MM.1S (cell line): ENCODE measurements around the gene TET3.

Source experiments
- DNase-seq: peaks from one replicate; pipeline ENCODE4 v3.0.0-alpha.2; 2015
- H2AFZ ChIP-seq: fragments of 300-600 bp; sonication (generic); 2 replicates; pipeline ENCODE4 v1.6.0; 2016; ENCODE audit warnings: antibody characterized with exemption, low read length
- H3F3A ChIP-seq: fragments of 300-600 bp; sonication (generic); 2 replicates; pipeline ENCODE4 v1.6.1; 2016; ENCODE audit warnings: mild to moderate bottlenecking, antibody characterized with exemption, low read length, moderate library complexity, mixed read lengths; ENCODE audit not compliant: insufficient read depth
- H3K27ac ChIP-seq: fragments of 300-600 bp; sonication (generic); 2 replicates; pipeline ENCODE4 v1.5.1; 2016; ENCODE audit warnings: mild to moderate bottlenecking, low read length
- H3K27me3 ChIP-seq: fragments of 300-600 bp; sonication (generic); replicated peaks from 2 replicates; pipeline ENCODE4 v1.6.0; 2016; ENCODE audit warnings: low read length; ENCODE audit not compliant: insufficient read depth
- H3K36me3 ChIP-seq: fragments of 300-600 bp; sonication (generic); replicated peaks from 2 replicates; pipeline ENCODE4 v1.6.1; 2016; ENCODE audit warnings: mild to moderate bottlenecking, low read length, mixed read lengths; ENCODE audit not compliant: insufficient read depth
- H3K4me1 ChIP-seq: fragments of 300-600 bp; sonication (generic); 2 replicates; pipeline ENCODE4 v1.6.1; 2016; ENCODE audit warnings: low read length, mixed read lengths
- H3K4me2 ChIP-seq: fragments of 300-600 bp; sonication (generic); 2 replicates; pipeline ENCODE4 v1.6.0; 2016; ENCODE audit warnings: low read depth, low read length
- H3K4me3 ChIP-seq: fragments of 300-600 bp; sonication (generic); 2 replicates; pipeline ENCODE4 v1.5.1; 2016; ENCODE audit warnings: low read length, mixed read lengths
- H3K79me2 ChIP-seq: fragments of 300-600 bp; sonication (generic); 2 replicates; pipeline ENCODE4 v1.6.1; 2016; ENCODE audit warnings: mixed run types, low read length, mixed read lengths
- H3K9ac ChIP-seq: fragments of 300-600 bp; sonication (generic); 2 replicates; pipeline ENCODE4 v1.6.1; 2016; ENCODE audit warnings: low read length, mixed read lengths
- H3K9me2 ChIP-seq: fragments of 300-600 bp; sonication (generic); replicated peaks from 2 replicates; pipeline ENCODE4 v1.6.1; 2016; ENCODE audit warnings: mild to moderate bottlenecking, low read length, mixed read lengths; ENCODE audit not compliant: insufficient read depth
- H3K9me3 ChIP-seq: fragments of 300-600 bp; sonication (generic); replicated peaks from 2 replicates; pipeline ENCODE4 v1.6.1; 2016; ENCODE audit warnings: mild to moderate bottlenecking, low read length, mixed read lengths; ENCODE audit not compliant: insufficient read depth
- H4K20me1 ChIP-seq: fragments of 300-600 bp; sonication (generic); 2 replicates; pipeline ENCODE4 v1.6.1; 2016; ENCODE audit warnings: mild to moderate bottlenecking, low read length, moderate library complexity, mixed read lengths; ENCODE audit not compliant: insufficient read depth
- CTCF ChIP-seq: fragments of 300-600 bp; sonication (generic); IDR thresholded peaks from 2 replicates; pipeline ENCODE4 v1.5.1; 2016; ENCODE audit warnings: antibody characterized with exemption, low read length, mixed read lengths
- EZH2 ChIP-seq: fragments of 300-600 bp; sonication (generic); optimal IDR thresholded peaks from 2 replicates; pipeline ENCODE3; 2017; ENCODE audit warnings: low read depth, mild to moderate bottlenecking, antibody characterized with exemption, low read length, mixed read lengths
- EZH2phosphoT487 ChIP-seq: fragments of 300-600 bp; sonication (generic); IDR thresholded peaks from 2 replicates; pipeline ENCODE4 v1.6.1; 2018; ENCODE audit warnings: antibody characterized with exemption, low read length

Gene TET3

GRCh38 chr2:73961823-73962615 lies 22.7 kb upstream of the TET3 start:
- Histone ChIP-seq H3K4me2 (no peak overlapping the region), H3K9ac (no peak overlapping the region), H3K36me3 (0 out of 2 replicates have a peak, but pooled peaks cover 3% of the 10 kb centered on the region), H3K4me1 (no peaks in the 10 kb centered on the region), H3K9me2 (no peaks in the 10 kb centered on the region), H3K9me3 (no peaks in the 10 kb centered on the region), H3K4me3 (no peak overlapping the region), H3K27me3 (no peaks in the 10 kb centered on the region), H4K20me1 (no peaks in the 10 kb centered on the region), H2AFZ (no peak overlapping the region), H3F3A (no peaks in the 10 kb centered on the region), H3K27ac (no peak overlapping the region), H3K79me2 (no peaks in the 10 kb centered on the region)
- no peak for TF ChIP-seq EZH2
- TF ChIP-seq EZH2phosphoT487, result no peak
- TF ChIP-seq CTCF, result no peak
- DNase-seq, result no peak

GRCh38 chr2:73962798-73963197 lies 21.9 kb upstream of the TET3 start:
- H3F3A ChIP-seq, result no peaks in the 10 kb centered on the region
- H3K9me3 ChIP-seq, result no peaks in the 10 kb centered on the region
- H3K4me3 ChIP-seq, result no peak overlapping the region
- H3K9me2 ChIP-seq, result no peaks in the 10 kb centered on the region
- no peak for DNase-seq
- H3K27me3 ChIP-seq, result no peaks in the 10 kb centered on the region
- no peaks in the 10 kb centered on the region for H3K4me1 ChIP-seq
- no peaks in the 10 kb centered on the region for H3K79me2 ChIP-seq
- H4K20me1 ChIP-seq, result no peaks in the 10 kb centered on the region
- 0 out of 2 replicates have a peak, but pooled peaks cover 3% of the 10 kb centered on the region for H3K36me3 ChIP-seq
- TF ChIP-seq EZH2 (no peak), EZH2phosphoT487 (no peak), CTCF (no peak)
- H3K27ac ChIP-seq, result no peak overlapping the region
- H2AFZ ChIP-seq, result no peak overlapping the region
- H3K4me2 ChIP-seq, result no peak overlapping the region
- H3K9ac ChIP-seq, result no peak overlapping the region

- Histone ChIP-seq H3K27ac (no peak overlapping the region), H3K4me2 (no peak overlapping the region), H3K36me3 (0 out of 2 replicates have a peak, but pooled peaks cover 3% of the 10 kb centered on the region), H3K4me1 (no peaks in the 10 kb centered on the region), H3F3A (no peaks in the 10 kb centered on the region), H3K9me2 (no peaks in the 10 kb centered on the region), H2AFZ (no peak overlapping the region), H3K4me3 (no peak overlapping the region), H3K9ac (no peak overlapping the region), H3K27me3 (no peaks in the 10 kb centered on the region), H3K9me3 (no peaks in the 10 kb centered on the region), H4K20me1 (no peaks in the 10 kb centered on the region), H3K79me2 (no peaks in the 10 kb centered on the region)
- DNase-seq, result no peak
- TF ChIP-seq EZH2phosphoT487, result no peak
- TF ChIP-seq CTCF, result no peak
- TF ChIP-seq EZH2, result no peak
Observed at GRCh38 chr2:73963385-73964120, 21.2 kb upstream of the TET3 start.
